ENCODE measurements around the gene CNDP2.
"Not testable (repeated sequence)": the region's sequence is repeated elsewhere in the genome, so short reads cannot be mapped to it uniquely, and the experiment has no call there.

Gene CNDP2

DNA sequence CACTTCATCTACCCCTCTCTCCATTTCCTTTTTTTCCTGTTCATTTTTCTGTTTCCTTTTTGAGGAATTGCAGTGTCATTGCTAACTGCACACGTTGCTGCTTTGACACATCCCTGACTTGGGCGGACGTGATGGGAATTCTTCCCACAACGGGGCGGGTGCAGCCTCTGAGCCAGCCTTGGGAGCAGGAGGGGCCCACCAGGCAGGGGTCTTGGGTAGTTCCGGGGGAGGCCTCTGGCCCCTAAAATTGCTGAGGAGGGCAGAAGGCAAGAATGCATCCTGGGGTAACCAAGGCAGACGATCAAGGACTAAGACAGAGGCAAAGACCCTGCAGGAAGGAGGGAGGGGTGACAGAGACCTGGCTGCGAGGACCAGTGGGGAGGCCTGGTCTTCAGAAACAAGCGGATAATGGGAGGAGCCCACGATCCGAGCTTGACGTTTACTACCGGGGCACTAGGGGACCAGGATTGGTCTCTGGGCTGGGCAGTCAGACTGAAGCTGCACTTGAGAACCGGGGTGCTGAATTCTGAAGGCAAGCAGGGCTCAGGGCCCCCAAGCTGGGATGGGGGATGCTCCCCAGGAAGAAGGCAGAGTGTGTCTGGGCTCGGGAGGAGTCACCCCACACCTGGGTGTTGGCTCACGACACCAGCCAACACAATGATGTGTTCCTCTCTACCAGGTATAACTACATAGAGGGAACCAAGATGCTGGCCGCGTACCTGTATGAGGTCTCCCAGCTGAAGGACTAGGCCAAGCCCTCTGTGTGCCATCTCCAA, 23.3 kb downstream of the CNDP2 start:
- no peak for DNase-seq (ENCODE audit: low spot score)
- in situ Hi-C loops (cut with MboI; ENCODE audit: low pct_unique_long_range_greater_than_20kb, low sequenced_read_pairs, unreplicated experiment): no loop called here
- TF ChIP-seq, protein P1, sequence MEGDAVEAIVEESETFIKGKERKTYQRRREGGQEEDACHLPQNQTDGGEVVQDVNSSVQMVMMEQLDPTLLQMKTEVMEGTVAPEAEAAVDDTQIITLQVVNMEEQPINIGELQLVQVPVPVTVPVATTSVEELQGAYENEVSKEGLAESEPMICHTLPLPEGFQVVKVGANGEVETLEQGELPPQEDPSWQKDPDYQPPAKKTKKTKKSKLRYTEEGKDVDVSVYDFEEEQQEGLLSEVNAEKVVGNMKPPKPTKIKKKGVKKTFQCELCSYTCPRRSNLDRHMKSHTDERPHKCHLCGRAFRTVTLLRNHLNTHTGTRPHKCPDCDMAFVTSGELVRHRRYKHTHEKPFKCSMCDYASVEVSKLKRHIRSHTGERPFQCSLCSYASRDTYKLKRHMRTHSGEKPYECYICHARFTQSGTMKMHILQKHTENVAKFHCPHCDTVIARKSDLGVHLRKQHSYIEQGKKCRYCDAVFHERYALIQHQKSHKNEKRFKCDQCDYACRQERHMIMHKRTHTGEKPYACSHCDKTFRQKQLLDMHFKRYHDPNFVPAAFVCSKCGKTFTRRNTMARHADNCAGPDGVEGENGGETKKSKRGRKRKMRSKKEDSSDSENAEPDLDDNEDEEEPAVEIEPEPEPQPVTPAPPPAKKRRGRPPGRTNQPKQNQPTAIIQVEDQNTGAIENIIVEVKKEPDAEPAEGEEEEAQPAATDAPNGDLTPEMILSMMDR (IDR thresholded peaks at IDR 0.05; ENCODE audit: extremely low read depth, insufficient read depth, missing control alignments): no peak

DNA sequence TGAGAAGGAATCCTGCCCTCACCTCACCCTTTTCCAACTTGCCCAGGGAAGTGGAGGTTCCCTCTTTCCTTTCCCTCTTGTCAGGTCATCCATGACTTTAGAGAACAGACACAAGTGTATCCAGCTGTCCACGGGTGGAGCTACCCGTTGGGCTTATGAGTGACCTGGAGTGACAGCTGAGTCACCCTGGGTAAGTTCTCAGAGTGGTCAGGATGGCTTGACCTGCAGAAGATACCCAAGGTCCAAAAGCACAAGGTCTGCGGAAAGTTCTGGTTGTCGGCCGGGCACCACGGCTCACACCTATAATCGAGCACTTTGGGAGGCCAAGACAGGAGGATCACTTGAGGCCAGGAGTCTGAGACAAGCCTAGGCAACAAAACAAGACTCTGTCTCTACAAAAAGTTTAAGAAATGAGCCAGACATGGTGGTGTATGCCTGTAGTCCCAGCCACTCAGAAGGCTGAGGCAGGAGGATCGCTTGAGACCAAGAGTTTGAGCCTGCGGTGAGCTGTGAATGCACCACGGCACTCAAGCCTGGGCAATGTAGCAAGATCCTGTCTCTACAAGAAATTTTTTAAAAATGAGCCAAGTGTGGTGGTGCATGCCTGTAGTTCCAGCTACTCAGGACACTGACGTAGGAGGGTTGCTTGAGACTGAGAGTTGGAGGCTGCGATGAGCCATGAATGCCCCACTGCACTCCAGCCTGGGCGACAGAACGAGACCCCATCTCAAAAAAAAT, 24.1 kb downstream of the CNDP2 start:
- in situ Hi-C loops (cut with MboI; ENCODE audit: low pct_unique_long_range_greater_than_20kb, low sequenced_read_pairs, unreplicated experiment): no loop called here

DNA sequence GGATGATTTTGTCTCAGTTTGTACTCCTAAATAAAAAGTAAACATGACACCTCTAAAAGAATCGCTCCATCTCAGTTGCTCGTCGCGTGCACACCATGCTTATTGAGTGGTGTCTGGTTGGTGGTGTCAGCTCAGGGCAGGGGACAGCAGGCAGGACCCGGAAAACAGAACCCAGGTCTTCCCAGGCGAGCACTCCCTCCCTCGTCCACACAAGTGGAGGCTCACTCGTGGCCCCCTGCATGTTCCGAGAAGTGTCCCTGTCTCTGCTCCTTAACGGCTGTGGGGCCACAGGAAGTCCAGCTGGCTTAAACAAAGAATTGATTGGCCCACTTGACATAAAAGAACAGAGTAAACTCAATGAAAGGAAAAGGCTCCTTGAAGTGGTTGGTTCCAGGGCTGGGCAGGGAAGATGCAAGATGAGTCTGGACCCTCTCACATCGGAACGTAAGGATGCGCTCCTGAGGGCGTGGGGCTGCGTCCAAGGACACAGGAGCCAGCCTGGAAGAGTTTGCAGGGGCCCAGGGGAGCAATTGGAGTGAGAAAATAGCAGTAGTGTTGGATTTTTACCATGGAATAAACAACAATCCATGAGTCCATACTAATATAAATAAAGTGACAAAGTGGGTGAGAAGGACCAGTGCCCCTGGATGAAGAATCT, 25.0 kb downstream of the CNDP2 start:
- DNase-seq (ENCODE audit: low spot score): no peak
- in situ Hi-C loops (cut with MboI; ENCODE audit: low pct_unique_long_range_greater_than_20kb, low sequenced_read_pairs, unreplicated experiment): no loop called here
- TF ChIP-seq, protein P1 (IDR thresholded peaks at IDR 0.05; ENCODE audit: extremely low read depth, insufficient read depth, missing control alignments): no peak

More for the DNA sequence above, 24.1 kb downstream of the CNDP2 start:
- TF ChIP-seq, protein P1 (IDR thresholded peaks at IDR 0.05; ENCODE audit: extremely low read depth, insufficient read depth, missing control alignments): no peak
- DNase-seq (ENCODE audit: low spot score): no peak

DNA sequence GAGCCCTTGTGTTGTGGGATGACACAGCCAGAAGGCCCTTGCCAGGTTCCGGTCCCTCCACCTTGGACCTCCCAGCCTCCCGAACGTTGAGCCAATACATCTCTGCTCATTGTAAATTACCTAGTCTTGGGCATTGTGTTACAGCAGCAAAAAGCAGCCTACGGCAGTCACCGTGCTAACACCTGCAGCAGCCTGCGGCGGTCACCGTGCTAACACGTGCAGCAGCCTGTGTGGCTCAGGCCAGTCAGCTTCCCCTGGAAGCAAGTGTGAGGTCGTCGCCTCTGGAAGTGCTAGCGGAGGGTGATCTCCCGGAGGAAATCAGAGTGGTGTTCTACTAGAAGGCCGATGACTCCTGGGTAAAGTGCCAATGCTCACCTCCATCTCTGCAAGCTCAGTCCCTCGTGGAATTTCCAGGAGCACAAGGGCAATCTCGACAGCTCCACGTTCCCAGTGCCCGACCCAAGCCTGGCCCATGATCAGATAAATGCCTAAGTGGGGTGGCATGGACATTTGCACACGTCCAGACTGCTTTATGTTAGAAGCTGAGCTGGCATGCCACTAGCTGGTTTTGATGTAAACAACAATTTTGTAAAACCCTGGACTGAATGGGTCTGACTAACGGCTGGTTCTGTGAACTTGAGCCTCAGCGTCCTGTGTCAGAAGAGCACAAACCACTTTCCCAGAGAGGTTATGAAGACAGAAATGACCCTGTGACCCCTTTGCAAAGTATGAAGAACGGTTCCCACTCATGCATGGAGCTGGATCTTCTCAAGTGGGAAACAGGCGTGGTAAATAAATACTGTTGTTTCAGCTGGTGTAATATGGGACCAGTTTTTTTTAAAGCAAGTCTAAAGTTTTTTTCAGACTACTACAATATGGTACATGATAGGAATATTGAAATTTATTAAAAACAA, 26.7 kb downstream of the CNDP2 start:
- in situ Hi-C loops (cut with MboI; ENCODE audit: low pct_unique_long_range_greater_than_20kb, low sequenced_read_pairs, unreplicated experiment): no loop called here

DNA sequence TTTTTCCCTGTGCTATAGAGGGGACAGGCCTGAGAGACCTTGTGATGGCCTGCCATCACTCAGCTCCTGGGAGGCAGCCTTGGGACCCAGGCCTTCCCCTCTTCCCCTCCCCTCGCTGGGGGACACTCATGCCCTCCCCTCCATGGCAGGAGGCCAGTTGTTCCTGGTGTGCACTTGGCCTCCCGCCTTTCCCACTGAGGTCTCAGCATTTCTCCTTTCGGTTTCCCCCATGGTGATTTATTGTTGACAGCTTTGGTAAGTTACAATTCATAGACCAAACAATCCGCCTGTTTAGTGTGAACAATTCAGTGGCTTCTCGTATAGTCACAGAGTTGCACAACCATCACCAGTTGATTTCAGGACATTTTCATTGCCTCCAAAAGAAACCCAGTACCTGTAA, 27.9 kb downstream of the CNDP2 start:
- TF ChIP-seq, protein P1 (IDR thresholded peaks at IDR 0.05; ENCODE audit: extremely low read depth, insufficient read depth, missing control alignments): no peak
- no peak for DNase-seq (ENCODE audit: low spot score)
- in situ Hi-C loops (cut with MboI; ENCODE audit: low pct_unique_long_range_greater_than_20kb, low sequenced_read_pairs, unreplicated experiment): no loop called here

More for the DNA sequence above, 26.7 kb downstream of the CNDP2 start:
- DNase-seq (ENCODE audit: low spot score): no peak
- TF ChIP-seq, protein P1 (IDR thresholded peaks at IDR 0.05; ENCODE audit: extremely low read depth, insufficient read depth, missing control alignments): no peak

DNA sequence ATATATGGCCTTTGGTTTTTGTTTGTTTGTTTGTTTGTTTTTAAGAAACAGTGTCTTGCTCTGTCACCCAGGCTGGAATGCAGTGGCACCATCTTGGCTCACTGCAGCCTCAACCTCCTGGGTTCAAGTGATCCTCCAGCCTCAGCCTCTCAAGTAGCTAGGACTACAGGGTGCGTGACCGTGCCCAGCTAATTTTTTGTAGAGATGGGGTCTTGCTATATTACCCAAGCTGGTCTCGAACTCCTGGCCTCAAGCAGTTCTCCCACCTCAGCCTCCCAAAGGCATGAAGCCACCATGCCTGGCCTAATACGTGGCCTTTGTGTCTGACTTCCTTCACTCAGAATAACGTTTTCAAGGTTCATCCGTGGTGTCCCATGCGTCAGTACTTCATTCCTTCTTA, 28.8 kb downstream of the CNDP2 start:
- in situ Hi-C loops (cut with MboI; ENCODE audit: low pct_unique_long_range_greater_than_20kb, low sequenced_read_pairs, unreplicated experiment): loop anchor here (25.0 kb wide), 1 partner anchor 313 kb away; no protein-coding TSS in a partner anchor
- DNase-seq (ENCODE audit: low spot score): not testable (repeated sequence)
